DND-41 (cell line): ENCODE results near the gene AATK.
A peak's percentile ranks its signal among the peaks of the same experiment; 100 is the strongest.

Experiments
- ATAC-seq: fragments of 200-7000 bp; cut with Tn5 transposase; 3 replicates; pipeline ENCODE4 v1.9.1; 2021; ENCODE audit warnings: low read depth; ENCODE audit not compliant: insufficient read depth
- DNase-seq: peaks from one replicate; pipeline ENCODE4 v3.0.0-alpha.2; 2020
- H2AFZ ChIP-seq: 2 replicates; pipeline ENCODE4 v1.6.0; 2012; ENCODE audit warnings: low read depth, low read length
- H3K27ac ChIP-seq: 2 replicates; pipeline ENCODE4 v1.5.1; 2012; ENCODE audit warnings: low read length, inconsistent platforms
- H3K27me3 ChIP-seq: fragments of 200-600 bp; sonication (generic); 2 replicates; pipeline ENCODE4 v1.6.0; 2012; ENCODE audit warnings: low read length, mild to moderate bottlenecking, inconsistent platforms; ENCODE audit not compliant: insufficient read depth, poor library complexity
- H3K36me3 ChIP-seq: 2 replicates; pipeline ENCODE4 v1.5.1; 2012; ENCODE audit warnings: low read length, inconsistent platforms; ENCODE audit not compliant: insufficient read depth
- H3K4me1 ChIP-seq: 2 replicates; pipeline ENCODE4 v1.5.1; 2012; ENCODE audit warnings: mild to moderate bottlenecking, low read length; ENCODE audit not compliant: insufficient read depth
- H3K4me2 ChIP-seq: 2 replicates; pipeline ENCODE4 v1.6.0; 2012; ENCODE audit warnings: mild to moderate bottlenecking, moderate library complexity, low read length, inconsistent platforms; ENCODE audit not compliant: insufficient read depth
- H3K4me3 ChIP-seq, 2 experiments: fragments of 200-600 bp in 1 of 2; shearing (Covaris generic) in 1 of 2; 2 replicates each; pipeline ENCODE4 v1.5.1; 2012 to 2016; ENCODE audit warnings: inconsistent platforms in 2 of 2, low read length in 2 of 2, mild to moderate bottlenecking in 2 of 2, low read depth in 1 of 2, moderate library complexity in 1 of 2
- H3K79me2 ChIP-seq: 2 replicates; pipeline ENCODE4 v1.6.0; 2012; ENCODE audit warnings: low read length, inconsistent platforms; ENCODE audit not compliant: insufficient read depth
- H3K9ac ChIP-seq: 2 replicates; pipeline ENCODE4 v1.6.0; 2012; ENCODE audit warnings: low read depth, mild to moderate bottlenecking, inconsistent platforms, low read length, moderate library complexity
- H3K9me3 ChIP-seq: 2 replicates; pipeline ENCODE4 v1.5.1; 2012; ENCODE audit warnings: low read length, moderate library complexity, mild to moderate bottlenecking, inconsistent platforms; ENCODE audit not compliant: insufficient read depth, severe bottlenecking
- H4K20me1 ChIP-seq: 2 replicates; pipeline ENCODE4 v1.6.0; 2012; ENCODE audit warnings: low read length; ENCODE audit not compliant: insufficient read depth
- EZH2 ChIP-seq: IDR thresholded peaks from 3 replicates; pipeline ENCODE4 v1.6.1; 2012; ENCODE audit warnings: borderline replicate concordance, low read depth, mild to moderate bottlenecking, moderate library complexity, low read length, inconsistent platforms; ENCODE audit not compliant: severe bottlenecking
- TF ChIP-seq, protein P1 (sequence below): IDR thresholded peaks from 2 replicates; pipeline ENCODE4 v1.5.1; 2012; ENCODE audit warnings: borderline replicate concordance, low read length, moderate library complexity, mild to moderate bottlenecking; ENCODE audit not compliant: poor library complexity, severe bottlenecking; ENCODE audit errors: extremely low read depth

AATK gene

DNA sequence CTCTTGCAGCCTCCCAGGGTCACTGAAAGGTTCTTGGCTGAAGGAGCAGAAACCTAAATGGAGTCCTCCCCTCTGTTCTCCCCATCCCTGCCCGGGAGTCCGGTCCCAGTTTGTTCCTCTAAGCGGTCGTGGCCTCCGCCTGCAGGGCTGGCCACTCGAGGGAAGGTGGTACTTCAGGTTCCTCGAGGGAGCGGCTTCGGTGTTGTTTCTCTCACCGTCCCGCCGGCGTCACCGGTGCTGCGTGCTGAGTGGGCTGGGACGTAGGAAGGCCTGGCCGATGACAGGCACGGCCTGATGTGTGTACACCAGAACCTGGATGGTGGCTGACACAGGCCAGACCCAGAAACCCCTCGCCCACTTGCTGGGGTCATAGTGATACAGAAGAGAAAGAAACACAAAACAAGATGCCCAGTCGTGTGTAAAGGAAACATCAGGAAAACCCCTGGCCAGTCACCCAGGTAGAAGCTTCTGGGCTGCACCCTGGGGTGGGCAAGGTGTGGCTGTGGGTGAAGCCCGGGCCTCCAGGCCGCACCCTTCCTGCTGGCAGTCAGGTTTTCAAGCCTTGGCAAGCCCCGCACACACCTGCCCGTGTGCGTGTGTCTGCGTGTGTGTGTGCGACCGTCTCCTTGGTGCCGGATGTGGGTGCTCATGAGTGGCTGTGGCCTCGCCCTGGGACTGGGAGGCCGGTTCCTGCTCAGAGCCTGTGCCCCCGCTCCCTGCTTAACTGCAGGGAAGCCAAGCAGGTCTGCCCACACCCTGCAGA, 79.1 kb downstream of the AATK start:
- ATAC-seq (peak; percentile 30; the same call in 1 of the 3 replicates), DNase-seq (peak; percentile 26)
- no peaks in the 10 kb centered on the region; the same call in 1 of the 2 replicates for H3K36me3 ChIP-seq
- no peak overlapping the region for H3K27ac ChIP-seq
- H3K27me3 ChIP-seq = no peaks in the 10 kb centered on the region
- no peaks in the 10 kb centered on the region for H3K9me3 ChIP-seq
- H4K20me1 ChIP-seq = peaks cover 2% of the 10 kb centered on the region; the same call in 1 of the 2 replicates
- H3K4me3 ChIP-seq = no peak overlapping the region
- no peak overlapping the region for H3K4me2 ChIP-seq
- no peak overlapping the region for H3K9ac ChIP-seq
- no peak overlapping the region for H2AFZ ChIP-seq
- no peak for TF ChIP-seq EZH2
- TF ChIP-seq, protein P1, sequence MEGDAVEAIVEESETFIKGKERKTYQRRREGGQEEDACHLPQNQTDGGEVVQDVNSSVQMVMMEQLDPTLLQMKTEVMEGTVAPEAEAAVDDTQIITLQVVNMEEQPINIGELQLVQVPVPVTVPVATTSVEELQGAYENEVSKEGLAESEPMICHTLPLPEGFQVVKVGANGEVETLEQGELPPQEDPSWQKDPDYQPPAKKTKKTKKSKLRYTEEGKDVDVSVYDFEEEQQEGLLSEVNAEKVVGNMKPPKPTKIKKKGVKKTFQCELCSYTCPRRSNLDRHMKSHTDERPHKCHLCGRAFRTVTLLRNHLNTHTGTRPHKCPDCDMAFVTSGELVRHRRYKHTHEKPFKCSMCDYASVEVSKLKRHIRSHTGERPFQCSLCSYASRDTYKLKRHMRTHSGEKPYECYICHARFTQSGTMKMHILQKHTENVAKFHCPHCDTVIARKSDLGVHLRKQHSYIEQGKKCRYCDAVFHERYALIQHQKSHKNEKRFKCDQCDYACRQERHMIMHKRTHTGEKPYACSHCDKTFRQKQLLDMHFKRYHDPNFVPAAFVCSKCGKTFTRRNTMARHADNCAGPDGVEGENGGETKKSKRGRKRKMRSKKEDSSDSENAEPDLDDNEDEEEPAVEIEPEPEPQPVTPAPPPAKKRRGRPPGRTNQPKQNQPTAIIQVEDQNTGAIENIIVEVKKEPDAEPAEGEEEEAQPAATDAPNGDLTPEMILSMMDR = no peak
- no peaks in the 10 kb centered on the region for H3K79me2 ChIP-seq
- H3K4me1 ChIP-seq = no peaks in the 10 kb centered on the region

GRCh38 chr17:81085420-81085911, 80.6 kb downstream of the AATK start:
- H3K27ac ChIP-seq = no peak overlapping the region
- no peak for ATAC-seq
- no peak for DNase-seq
- H3K4me1 ChIP-seq = no peaks in the 10 kb centered on the region
- no peaks in the 10 kb centered on the region for H3K79me2 ChIP-seq
- H2AFZ ChIP-seq = no peak overlapping the region
- H3K4me3 ChIP-seq = no peak overlapping the region
- no peak overlapping the region for H3K9ac ChIP-seq
- H3K36me3 ChIP-seq = no peaks in the 10 kb centered on the region; the same call in 1 of the 2 replicates
- H4K20me1 ChIP-seq = peaks cover 2% of the 10 kb centered on the region; the same call in 1 of the 2 replicates
- H3K27me3 ChIP-seq = no peaks in the 10 kb centered on the region
- TF ChIP-seq EZH2 = no peak
- TF ChIP-seq, protein P1 = no peak
- no peaks in the 10 kb centered on the region for H3K9me3 ChIP-seq
- H3K4me2 ChIP-seq = no peak overlapping the region

DNA sequence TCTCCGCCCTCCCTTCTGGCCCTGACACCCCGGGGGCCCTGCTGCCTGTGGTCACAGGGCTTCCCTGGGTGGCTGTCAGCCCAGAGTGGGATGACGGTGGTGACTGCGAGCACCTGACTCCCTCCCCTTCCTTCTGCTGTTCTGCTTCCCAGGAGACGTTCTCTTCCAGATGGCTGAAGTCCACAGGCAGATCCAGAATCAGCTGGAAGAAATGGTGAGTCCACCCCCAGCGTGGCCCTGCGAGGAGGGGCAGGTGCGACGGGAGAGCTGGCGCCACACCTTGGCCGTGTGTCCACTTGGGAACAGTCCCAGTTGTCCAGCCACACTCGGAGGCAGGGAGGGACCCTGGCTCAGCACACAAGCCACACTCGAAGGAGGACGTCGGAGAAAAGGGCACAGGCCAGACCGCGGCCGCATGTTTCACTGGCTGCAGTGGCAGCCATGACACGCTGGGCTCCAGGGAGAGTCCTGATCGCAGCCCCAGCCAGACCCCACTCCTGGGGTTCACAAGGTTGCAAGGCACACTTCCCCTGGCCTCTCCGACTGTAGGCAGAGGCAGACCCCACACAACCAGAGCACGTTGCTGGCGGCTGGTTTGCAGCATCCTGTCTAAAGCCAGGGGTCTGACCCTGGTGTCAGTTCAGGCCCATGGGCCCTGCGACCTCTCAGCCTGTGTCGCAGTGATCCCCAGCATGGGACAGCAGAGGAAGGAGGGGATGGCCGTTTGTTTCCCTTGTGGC, 81.2 kb downstream of the AATK start:
- DNase-seq (no peak), ATAC-seq (no peak)
- Histone ChIP-seq H2AFZ (no peak overlapping the region), H3K27me3 (no peaks in the 10 kb centered on the region), H3K27ac (no peak overlapping the region), H3K4me1 (no peaks in the 10 kb centered on the region), H3K9me3 (no peaks in the 10 kb centered on the region), H3K9ac (no peak overlapping the region), H3K36me3 (no peaks in the 10 kb centered on the region; the same call in 1 of the 2 replicates), H3K79me2 (no peaks in the 10 kb centered on the region), H3K4me3 (no peak overlapping the region), H4K20me1 (peaks cover 2% of the 10 kb centered on the region; the same call in 1 of the 2 replicates), H3K4me2 (no peak overlapping the region)
- TF ChIP-seq EZH2 = no peak
- TF ChIP-seq, protein P1 = no peak
